Mesothelial cell of epicardium (in vitro differentiated cells): Measurements from ENCODE around the gene ALKBH6. TPM values are rescaled to one million over a fixed set of nuclear protein-coding genes. Genes with fewer than 3 reads are reported as not detected.

ENCODE experiments used
- DNase-seq, 2 experiments: peaks; one replicate each; pipeline ENCODE4 v3.0.0; 2021; ENCODE audit warnings: low spot score in 2 of 2; ENCODE audit not compliant: unreplicated experiment in 2 of 2
- H3K27ac Mint-ChIP-seq: 2 replicates; pipeline ENCODE4 v1.8.0; 2021; ENCODE audit warnings: mixed read lengths
- H3K27me3 Mint-ChIP-seq: 2 replicates; pipeline ENCODE4 v1.8.0; 2021; ENCODE audit warnings: low read depth, mixed read lengths
- H3K36me3 Mint-ChIP-seq: 2 replicates; pipeline ENCODE4 v1.8.0; 2021; ENCODE audit warnings: mixed read lengths
- H3K4me1 Mint-ChIP-seq: 2 replicates; pipeline ENCODE4 v1.8.0; 2021; ENCODE audit warnings: mixed read lengths
- H3K4me3 Mint-ChIP-seq: 2 replicates; pipeline ENCODE4 v1.8.0; 2021; ENCODE audit warnings: mild to moderate bottlenecking, moderate library complexity, mixed read lengths
- H3K9me3 Mint-ChIP-seq: 2 replicates; pipeline ENCODE4 v1.8.0; 2021; ENCODE audit warnings: mixed read lengths
- CTCF ChIP-seq: fragments of 200-600 bp; sonication (generic); IDR thresholded peaks from one replicate; pipeline ENCODE4 v1.5.0; 2021; ENCODE audit warnings: antibody characterized with exemption; ENCODE audit not compliant: unreplicated experiment
- total RNA-seq: library from RNA; stranded (reverse); gene quantifications from 3 replicates; pipeline ENCODE4 v1.2.1, GENCODE V29; 2021

The ALKBH6 gene
- total RNA-seq = 26.3 to 28.9 TPM (median 28.7 TPM) in 3 replicates

GRCh38 chr19:36014012-36014924 lies at the start of gene ALKBH6:
Gene ALKBH6, minus strand, starts transcription at chr19:36014213. Its CDS starts 816 bp downstream, at chr19:36013397.
- no peaks in the 10 kb centered on the region for H3K27me3 Mint-ChIP-seq
- peaks cover 17% of the 10 kb centered on the region for H3K36me3 Mint-ChIP-seq
- no peak for TF ChIP-seq CTCF
- H3K4me3 Mint-ChIP-seq = peak within 1 kb of the TSS; percentile 99
- no peaks in the 10 kb centered on the region for H3K9me3 Mint-ChIP-seq
- H3K4me1 Mint-ChIP-seq = peaks cover 22% of the 10 kb centered on the region
- DNase-seq = peak; percentile 98
- H3K27ac Mint-ChIP-seq = peak within 1 kb of the TSS; percentile 95

- Mint-ChIP-seq H3K27ac (no peak overlapping the region), H3K4me1 (peaks cover under 1% of the 10 kb centered on the region), H3K9me3 (no peaks in the 10 kb centered on the region), H3K36me3 (no peaks in the 10 kb centered on the region), H3K27me3 (no peaks in the 10 kb centered on the region), H3K4me3 (no peak overlapping the region)
- no peak for DNase-seq
- TF ChIP-seq CTCF = no peak
These were observed 47.4 kb upstream of the ALKBH6 start for GRCh38 chr19:36061367-36061766.

GRCh38 chr19:36060430-36060829 lies 46.4 kb upstream of the ALKBH6 start:
- Mint-ChIP-seq H3K4me1 (peaks cover 8% of the 10 kb centered on the region), H3K27ac (no peak overlapping the region), H3K36me3 (no peaks in the 10 kb centered on the region), H3K4me3 (no peak overlapping the region), H3K27me3 (no peaks in the 10 kb centered on the region), H3K9me3 (no peaks in the 10 kb centered on the region)
- no peak for DNase-seq
- TF ChIP-seq CTCF = no peak

- TF ChIP-seq CTCF = no peak
- no peak overlapping the region for H3K4me3 Mint-ChIP-seq
- no peaks in the 10 kb centered on the region for H3K36me3 Mint-ChIP-seq
- H3K27me3 Mint-ChIP-seq = no peaks in the 10 kb centered on the region
- no peaks in the 10 kb centered on the region for H3K9me3 Mint-ChIP-seq
- H3K4me1 Mint-ChIP-seq = peaks cover 11% of the 10 kb centered on the region
- no peak for DNase-seq
- no peak overlapping the region for H3K27ac Mint-ChIP-seq
These were observed 45.3 kb upstream of the ALKBH6 start for GRCh38 chr19:36059180-36059910.

GRCh38 chr19:36058481-36059179 lies 44.6 kb upstream of the ALKBH6 start:
- Mint-ChIP-seq H3K9me3 (no peaks in the 10 kb centered on the region), H3K4me3 (no peak overlapping the region), H3K27ac (no peak overlapping the region), H3K27me3 (no peaks in the 10 kb centered on the region), H3K4me1 (peaks cover 13% of the 10 kb centered on the region), H3K36me3 (no peaks in the 10 kb centered on the region)
- DNase-seq = no peak
- no peak for TF ChIP-seq CTCF
